Measurements from ENCODE around the gene ACE.

DNA sequence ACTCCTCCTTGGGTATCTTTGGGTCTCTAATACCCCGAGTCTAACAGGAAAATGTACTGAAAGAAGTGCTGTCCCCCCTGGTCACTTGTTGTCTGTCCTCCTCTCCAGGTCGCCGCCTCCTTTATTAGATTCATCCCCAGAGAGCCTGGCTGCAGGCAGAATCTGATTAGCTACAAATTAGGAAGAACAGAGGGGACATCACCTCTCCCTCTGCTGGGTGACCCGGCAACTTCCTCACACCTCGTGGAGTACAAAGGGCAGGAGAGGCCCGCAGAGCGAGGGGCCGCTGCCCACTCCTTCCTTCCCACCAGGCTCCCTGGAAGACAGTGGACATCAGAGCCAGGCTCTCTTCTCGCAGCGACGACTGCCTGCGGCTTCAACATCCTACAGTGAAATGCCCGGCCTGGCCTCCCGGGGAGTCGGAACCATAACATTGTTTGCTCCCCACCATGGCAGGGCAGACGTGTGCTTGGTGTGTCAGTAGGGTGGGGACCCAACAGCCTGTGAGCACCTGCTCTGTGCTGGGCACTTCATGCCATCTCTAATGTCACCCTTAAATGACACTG, 36.0 kb upstream of the ACE start:
- TF ChIP-seq, protein P1, sequence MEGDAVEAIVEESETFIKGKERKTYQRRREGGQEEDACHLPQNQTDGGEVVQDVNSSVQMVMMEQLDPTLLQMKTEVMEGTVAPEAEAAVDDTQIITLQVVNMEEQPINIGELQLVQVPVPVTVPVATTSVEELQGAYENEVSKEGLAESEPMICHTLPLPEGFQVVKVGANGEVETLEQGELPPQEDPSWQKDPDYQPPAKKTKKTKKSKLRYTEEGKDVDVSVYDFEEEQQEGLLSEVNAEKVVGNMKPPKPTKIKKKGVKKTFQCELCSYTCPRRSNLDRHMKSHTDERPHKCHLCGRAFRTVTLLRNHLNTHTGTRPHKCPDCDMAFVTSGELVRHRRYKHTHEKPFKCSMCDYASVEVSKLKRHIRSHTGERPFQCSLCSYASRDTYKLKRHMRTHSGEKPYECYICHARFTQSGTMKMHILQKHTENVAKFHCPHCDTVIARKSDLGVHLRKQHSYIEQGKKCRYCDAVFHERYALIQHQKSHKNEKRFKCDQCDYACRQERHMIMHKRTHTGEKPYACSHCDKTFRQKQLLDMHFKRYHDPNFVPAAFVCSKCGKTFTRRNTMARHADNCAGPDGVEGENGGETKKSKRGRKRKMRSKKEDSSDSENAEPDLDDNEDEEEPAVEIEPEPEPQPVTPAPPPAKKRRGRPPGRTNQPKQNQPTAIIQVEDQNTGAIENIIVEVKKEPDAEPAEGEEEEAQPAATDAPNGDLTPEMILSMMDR (IDR thresholded peaks at IDR 0.05): no peak
- TF ChIP-seq POLR2A (IDR thresholded peaks at IDR 0.05): no peak

Data from lower leg skin (tissue), 3 donors.